Retinal pigment epithelial cell (primary cell): ENCODE measurements around the gene HSH2D.
A peak's percentile ranks its signal among the peaks of the same experiment; 100 is the strongest.
"Not testable (repeated sequence)": the region's sequence is repeated elsewhere in the genome, so short reads cannot be mapped to it uniquely, and the experiment has no call there.

Experiments
- DNase-seq: peaks from one replicate; pipeline ENCODE4 v3.0.0-alpha.2; 2010; ENCODE audit warnings: low read depth
- H3K4me3 ChIP-seq: 2 replicates; pipeline ENCODE4 v1.5.1; 2011; ENCODE audit warnings: mild to moderate bottlenecking, low read length, control low read depth, moderate library complexity
- TF ChIP-seq, protein P1 (sequence below): conservative IDR thresholded peaks from 2 replicates; pipeline ENCODE4 v1.5.1; 2011; ENCODE audit warnings: low read depth, low read length, control low read depth, inconsistent platforms

Gene HSH2D

DNA sequence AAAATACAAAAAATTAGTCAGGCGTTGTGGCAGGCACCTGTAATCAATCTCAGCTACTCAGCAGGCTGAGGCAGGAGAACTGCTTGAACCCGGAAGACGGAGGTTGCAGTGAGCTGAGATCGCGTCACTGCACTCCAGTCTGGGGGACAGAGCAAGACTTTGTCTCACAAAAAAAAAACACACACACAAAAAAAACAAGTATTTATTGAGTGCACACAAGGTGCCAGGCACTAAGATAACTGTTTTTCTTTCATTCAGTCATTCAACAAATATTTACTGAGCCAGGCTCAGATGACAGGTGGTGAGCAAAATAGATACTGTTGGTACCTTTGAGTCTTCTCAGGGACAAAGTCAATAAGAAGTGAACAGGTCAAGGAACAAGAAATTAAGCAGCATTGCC lies 23.6 kb downstream of the HSH2D start:
- H3K4me3 ChIP-seq = no peak overlapping the region
- TF ChIP-seq, protein P1, sequence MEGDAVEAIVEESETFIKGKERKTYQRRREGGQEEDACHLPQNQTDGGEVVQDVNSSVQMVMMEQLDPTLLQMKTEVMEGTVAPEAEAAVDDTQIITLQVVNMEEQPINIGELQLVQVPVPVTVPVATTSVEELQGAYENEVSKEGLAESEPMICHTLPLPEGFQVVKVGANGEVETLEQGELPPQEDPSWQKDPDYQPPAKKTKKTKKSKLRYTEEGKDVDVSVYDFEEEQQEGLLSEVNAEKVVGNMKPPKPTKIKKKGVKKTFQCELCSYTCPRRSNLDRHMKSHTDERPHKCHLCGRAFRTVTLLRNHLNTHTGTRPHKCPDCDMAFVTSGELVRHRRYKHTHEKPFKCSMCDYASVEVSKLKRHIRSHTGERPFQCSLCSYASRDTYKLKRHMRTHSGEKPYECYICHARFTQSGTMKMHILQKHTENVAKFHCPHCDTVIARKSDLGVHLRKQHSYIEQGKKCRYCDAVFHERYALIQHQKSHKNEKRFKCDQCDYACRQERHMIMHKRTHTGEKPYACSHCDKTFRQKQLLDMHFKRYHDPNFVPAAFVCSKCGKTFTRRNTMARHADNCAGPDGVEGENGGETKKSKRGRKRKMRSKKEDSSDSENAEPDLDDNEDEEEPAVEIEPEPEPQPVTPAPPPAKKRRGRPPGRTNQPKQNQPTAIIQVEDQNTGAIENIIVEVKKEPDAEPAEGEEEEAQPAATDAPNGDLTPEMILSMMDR = no peak
- no peak for DNase-seq

GRCh38 chr19:16168465-16169081 lies 25.1 kb downstream of the HSH2D start:
- TF ChIP-seq, protein P1 = no peak
- H3K4me3 ChIP-seq = no peak overlapping the region
- no peak for DNase-seq

- DNase-seq = no peak
- H3K4me3 ChIP-seq = no peak overlapping the region
- TF ChIP-seq, protein P1 = no peak
Observed at GRCh38 chr19:16170134-16170533, 26.6 kb downstream of the HSH2D start.

DNA sequence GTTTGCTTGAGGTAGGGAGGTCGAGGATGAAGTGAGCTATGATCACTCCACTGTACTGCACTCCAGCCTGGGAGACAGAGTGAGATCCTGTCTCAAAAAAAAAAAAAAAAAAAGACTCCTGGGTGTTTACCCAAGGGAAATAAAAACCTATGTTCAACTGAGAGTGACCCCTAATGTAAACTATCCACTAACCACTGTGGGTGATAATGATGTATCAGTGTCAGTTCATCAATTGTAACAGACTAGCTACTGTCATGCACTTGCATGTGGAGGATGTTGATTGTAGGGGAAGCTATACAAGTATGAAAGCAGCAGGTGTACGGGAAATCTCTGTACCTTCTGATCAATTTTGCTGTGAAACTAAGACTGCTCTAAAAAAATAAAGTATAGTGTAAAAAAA lies 32.5 kb downstream of the HSH2D start:
- no peak for DNase-seq
- TF ChIP-seq, protein P1 = no peak

GRCh38 chr19:16178866-16179265 lies 35.4 kb downstream of the HSH2D start:
- not testable (repeated sequence) for DNase-seq, H3K4me3 ChIP-seq

More for the DNA sequence above, 32.5 kb downstream of the HSH2D start:
- no peak overlapping the region for H3K4me3 ChIP-seq

GRCh38 chr19:16180611-16181010 lies 37.1 kb downstream of the HSH2D start:
- peak; percentile 80 for DNase-seq
- TF ChIP-seq, protein P1 = no peak
- no peak overlapping the region for H3K4me3 ChIP-seq

GRCh38 chr19:16184665-16185122 lies 41.2 kb downstream of the HSH2D start:
- TF ChIP-seq, protein P1 = no peak
- H3K4me3 ChIP-seq = peak overlapping the region; percentile 99
- DNase-seq = no peak
